Measurements from ENCODE around the gene BRF1.
A peak's percentile ranks its signal among the peaks of the same experiment; 100 is the strongest.
"Not testable (repeated sequence)": the region's sequence is repeated elsewhere in the genome, so short reads cannot be mapped to it uniquely, and the experiment has no call there.

Gene BRF1, protein sequence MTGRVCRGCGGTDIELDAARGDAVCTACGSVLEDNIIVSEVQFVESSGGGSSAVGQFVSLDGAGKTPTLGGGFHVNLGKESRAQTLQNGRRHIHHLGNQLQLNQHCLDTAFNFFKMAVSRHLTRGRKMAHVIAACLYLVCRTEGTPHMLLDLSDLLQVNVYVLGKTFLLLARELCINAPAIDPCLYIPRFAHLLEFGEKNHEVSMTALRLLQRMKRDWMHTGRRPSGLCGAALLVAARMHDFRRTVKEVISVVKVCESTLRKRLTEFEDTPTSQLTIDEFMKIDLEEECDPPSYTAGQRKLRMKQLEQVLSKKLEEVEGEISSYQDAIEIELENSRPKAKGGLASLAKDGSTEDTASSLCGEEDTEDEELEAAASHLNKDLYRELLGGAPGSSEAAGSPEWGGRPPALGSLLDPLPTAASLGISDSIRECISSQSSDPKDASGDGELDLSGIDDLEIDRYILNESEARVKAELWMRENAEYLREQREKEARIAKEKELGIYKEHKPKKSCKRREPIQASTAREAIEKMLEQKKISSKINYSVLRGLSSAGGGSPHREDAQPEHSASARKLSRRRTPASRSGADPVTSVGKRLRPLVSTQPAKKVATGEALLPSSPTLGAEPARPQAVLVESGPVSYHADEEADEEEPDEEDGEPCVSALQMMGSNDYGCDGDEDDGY

DNA sequence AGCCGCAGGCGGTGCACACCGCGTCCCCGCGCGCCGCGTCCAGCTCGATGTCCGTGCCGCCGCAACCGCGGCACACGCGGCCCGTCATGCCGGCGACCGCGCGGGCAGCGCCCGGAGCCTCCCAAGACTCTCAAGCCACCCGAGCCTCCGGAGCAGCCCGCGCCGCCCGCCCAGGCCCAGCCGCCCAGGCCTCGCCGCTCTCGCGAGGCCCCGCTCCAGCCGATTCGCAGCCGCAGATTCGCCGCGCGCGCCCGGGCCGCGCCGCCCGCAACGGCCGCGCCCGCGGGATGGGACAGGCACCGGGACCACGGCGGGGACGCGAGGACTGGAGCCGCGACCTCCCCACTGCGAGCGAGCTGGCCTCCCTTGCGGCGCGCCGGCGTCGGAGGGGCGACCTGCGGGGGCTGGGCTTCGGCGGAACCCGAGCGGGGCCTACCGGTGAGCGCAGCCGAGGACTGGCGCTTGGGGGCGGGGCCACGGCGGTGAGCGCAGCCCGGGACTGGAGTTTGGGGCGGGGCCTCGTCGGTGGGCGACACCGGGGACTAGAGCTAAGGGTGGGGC is at the start of gene BRF1:
TSS of gene BRF1 (minus strand) at position 460 of the 561 bp plus-strand sequence. CDS start at position 88, 372 bp downstream.
- peak; percentile 93 for DNase-seq (ENCODE audit: low spot score)

DNA sequence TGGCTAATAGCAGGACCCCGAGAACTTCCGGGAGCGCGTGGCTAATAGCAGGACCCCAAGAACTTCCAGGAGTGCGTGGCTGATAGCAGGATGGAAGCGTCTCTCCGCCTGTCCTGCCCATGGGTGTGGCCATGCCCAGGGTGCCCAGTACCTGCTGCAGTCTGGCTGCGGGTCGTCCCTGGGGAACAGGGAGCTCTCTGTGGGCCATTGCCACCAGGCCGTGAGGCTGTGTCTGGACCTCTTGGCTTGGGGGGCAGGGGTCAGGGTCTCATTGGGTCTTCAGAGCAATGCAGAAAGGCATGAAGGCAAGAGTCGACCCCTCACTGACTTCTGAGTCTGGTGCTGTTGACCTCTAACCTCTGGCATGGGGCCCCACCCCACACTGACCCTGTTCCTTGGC is 49.2 kb upstream of the BRF1 start:
- no peak for DNase-seq (ENCODE audit: low spot score)

DNA sequence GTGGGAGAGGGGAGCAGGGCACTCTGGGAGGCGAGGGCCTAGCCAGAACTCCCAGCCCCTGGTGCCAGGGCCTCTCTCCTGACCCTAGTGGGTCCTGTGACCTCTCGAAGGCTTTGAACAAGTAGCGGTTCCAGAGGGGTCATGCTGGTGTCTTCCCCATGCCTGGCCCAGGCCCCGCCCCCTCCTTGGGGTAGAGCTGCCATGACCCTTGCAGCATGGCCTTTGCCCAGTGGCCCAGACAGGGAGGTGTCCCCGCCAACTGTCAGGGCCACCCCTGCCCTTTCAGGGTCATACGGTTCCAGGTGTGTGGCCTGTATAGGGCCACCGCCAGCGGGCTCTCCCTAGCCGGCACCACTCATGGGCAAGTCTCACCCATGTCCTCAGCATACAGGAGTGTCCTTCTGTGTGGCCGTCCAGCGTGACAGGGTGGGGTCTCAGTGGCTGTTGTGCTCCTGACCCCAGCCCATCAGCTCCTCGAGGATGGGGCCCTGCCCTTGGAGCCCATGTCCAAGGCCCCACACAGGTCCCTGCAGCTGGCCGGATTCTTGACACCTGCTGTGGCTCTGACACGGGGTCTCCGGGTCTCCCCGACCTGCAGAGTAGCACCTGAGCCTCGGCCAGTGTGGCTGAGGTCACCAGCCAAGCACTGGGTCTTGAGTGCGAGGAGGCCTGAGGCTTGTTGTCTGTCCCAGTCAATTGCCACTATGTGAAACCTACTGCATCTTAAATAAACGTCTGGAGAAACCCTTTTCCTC is 48.3 kb upstream of the BRF1 start:
- no peak for DNase-seq (ENCODE audit: low spot score)

DNA sequence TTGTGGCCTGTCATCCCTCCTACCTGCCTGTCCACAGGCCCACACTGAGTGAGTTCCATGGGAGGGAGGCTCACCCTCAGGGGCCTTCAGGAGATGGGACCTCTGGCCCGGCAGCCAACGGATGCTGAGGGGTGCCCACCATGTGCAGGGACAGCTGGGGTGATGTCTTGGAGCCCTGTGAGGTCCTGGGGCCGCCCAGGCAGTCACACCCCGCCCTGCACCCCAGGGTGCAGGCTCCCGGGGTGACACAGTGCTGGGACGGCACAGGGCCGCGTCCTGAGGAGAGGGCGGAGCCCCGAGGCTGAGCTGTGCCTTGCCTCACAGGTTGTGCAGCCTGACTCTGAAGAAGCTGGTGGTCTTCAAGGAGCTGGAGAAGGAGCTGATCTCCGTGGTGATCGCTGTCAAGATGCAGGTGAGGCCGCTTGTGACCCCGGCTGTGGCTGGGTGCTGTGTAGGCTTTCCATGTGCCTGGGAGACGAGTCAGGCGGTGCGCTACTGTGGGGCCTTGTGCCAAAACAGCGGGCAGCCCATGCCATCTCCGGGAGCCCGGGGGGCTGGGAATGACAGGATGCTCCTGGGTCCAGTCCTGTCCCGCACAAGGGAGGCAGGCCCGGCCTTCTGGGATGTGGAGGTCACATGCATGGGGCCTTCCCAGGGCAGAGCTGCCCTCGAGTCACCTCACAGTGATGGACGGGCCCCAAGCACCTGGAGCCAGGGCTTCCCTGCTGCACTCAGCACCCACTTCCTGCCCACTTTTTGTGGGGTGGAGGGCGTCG is 47.6 kb upstream of the BRF1 start:
- no peak for DNase-seq (ENCODE audit: low spot score)

DNA sequence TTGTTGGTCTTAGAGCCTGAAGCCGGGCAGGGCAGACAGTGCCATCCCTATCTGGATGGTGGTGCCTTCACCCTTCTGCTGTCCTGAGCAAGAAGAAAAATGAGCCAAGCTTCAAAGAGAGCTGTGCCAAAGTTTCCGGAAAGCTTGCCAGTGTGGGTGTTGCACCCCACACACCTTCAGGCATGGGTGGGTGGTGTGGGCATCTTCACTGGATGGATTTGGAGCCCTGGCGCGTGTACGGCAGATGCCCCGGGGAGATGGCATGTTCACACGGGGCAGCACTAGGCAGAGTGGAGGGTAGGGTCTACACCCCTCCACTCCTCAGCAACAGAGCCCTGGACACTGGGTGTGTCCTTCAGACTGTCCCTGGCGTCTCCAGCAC is 46.8 kb upstream of the BRF1 start:
- no peak for DNase-seq (ENCODE audit: low spot score)

DNA sequence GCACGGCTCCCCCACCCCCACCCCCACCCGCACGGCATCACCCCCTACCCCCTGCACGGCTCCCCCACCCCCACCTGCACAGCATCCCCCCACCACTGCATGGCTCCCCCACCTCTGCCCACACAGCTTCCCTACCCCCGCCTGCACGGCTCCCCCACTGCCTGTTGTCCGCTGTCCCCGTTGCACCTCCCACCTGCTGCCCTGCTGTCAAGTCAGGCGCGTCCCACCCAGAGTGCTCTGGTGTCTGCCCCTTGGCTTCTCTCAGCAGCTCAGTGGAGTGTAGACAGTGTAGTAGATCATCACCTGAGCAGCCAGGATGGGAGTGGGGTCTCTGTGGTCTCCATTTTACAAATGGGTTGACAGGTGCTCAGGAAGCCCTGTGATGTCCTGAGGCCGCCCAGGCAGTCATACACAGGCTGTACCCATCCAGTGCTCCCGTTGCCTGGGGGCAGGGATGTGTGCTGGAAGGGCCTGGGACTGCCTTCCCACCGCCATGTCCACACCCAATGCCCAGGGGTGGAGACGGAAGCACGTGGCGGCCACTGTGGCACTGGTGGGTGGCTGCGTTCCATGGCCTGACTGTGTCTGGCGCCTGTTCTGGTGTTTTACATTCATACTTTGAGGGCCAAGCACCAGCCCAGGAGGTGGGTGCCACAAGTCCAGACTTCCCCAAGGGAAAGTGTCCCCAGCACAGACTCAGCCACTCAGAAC is 46.2 kb upstream of the BRF1 start:
- no peak for DNase-seq (ENCODE audit: low spot score)

DNA sequence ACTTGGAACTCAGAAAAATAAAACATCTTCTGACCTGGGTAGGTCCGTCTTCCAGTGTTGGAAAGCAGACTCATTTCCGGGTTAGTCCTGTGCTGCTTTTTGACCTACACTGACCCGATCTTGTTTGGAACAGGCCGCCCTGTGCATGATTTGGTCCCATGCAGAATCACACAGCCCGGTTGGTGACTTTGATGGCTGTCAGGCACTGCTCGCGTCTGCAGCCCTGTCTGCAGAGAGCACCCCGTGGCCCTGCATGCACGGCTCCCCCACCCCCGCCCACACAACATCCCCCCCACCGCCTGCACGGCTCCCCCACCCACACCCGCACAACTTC is 45.4 kb upstream of the BRF1 start:
- DNase-seq (ENCODE audit: low spot score), result no peak

DNA sequence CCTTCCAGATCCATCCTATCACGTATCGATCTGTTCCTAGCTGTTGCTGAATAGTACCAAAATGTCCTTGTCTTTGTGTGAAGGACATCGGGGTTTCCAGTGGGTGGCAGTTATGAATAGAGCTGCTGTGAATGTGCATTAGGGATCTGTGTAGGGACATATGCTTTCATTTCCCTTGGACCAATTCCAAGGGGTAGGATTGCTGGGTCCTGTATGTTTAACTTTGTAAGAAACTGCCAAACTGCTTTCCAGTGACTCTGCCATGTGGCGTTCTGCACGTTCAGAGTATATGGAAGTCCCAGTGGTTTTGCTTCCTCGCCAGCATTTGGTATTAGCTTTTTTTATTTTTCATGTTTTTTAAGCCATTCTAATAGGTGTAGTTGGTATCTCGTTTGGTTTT is 42.4 kb upstream of the BRF1 start:
- DNase-seq (ENCODE audit: low spot score), result no peak

DNA sequence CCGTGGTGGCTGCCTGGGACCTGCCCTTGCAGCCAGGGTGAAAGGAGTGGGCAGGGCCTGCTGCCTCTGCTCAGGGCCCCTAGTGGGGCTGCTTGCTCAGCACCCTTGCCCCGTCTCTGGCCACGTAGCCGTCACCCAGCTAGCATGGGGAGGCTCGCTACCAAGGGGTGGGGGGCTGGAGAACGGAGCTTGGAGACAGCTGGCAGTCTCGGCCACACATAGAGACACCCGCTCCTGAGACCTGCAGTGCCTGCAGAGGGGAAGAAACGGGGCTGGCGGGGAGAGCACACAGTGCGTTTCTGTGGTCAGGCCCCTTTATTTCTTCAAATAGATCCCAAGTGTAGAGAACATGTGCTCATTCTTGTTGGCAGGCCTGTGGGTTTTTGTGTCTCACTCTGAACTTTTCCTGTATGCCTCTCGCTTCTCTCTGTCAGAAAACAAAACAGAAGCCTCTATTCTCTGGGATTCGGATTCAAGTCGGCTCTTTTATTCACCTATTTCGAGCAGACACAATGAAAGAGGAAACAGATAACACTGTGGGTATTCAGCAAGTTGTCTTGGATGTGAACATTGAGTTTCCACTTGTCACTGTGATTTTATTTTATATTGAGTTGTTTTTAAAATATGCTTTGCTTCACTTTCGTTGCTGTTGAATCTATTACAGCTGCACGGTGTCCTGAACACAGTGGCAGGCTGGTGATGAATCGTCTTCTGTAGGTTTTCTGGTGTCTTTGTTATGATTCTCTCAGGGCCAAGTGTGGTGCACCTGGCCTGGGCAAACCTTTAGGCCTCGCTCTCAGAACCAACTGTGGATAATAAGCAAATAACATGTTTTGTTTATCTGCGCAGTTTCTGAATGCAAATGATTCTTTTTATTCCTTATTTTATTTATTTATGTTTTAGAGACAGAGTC is 40.3 kb upstream of the BRF1 start:
- DNase-seq (ENCODE audit: low spot score), result no peak

DNA sequence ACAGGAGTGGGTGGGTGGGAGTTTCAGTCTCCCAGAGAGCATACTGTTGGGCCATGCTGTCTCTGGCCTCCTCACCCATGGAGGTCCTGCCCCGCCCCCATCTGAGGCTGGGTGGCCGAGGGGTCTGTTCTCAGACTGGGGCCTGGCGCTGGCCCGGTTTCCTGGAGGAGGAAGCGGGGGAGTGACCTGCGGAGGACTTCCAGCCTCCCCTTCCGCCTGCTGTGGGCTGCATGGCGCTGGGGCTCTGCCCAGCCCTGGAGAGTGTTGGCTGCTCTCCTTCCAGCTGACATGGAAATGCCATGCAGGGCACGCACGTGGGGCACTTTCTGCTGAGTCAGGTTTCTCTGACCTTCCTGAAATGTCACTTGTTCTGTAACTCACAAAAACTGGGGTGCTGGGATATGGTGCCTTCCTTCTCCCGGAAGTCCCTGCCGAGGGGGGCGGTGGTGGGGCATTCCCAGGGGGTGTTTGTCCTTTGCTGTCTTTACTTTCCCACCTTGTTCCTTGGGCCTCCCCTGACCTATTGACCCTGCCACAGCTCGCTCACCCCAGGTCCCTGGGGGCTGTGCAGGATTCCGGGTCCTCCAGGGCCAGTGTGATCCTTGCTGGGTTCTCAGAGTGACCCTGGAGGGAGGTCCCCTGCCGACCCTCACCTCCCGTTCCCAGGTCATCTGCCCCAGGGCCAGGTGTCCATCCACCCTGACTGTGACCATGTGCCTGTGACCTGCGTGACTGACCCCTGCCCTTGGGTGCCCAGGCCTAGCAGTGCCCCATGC is 37.4 kb upstream of the BRF1 start:
- DNase-seq (ENCODE audit: low spot score), result no peak

DNA sequence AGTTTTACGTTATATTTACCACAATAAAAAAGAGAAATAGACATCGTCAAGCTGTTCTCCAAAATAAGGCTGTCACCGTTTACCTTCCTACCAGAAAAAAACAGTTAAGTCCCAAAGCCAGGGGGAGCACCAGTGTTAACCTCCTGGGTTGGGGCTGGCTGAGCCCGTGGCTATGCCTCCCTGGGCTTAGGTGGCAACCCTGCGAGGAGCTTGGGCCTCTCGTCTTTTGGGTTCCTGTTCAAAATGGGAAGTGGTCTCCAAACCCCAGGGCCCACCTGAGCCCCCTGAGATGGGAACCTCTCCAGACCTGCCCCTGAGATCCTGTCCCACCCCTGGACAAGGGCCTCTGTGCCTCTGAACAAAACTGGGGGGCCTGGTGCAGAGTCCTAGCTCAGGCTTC is 36.6 kb upstream of the BRF1 start:
- DNase-seq (ENCODE audit: low spot score), result no peak

DNA sequence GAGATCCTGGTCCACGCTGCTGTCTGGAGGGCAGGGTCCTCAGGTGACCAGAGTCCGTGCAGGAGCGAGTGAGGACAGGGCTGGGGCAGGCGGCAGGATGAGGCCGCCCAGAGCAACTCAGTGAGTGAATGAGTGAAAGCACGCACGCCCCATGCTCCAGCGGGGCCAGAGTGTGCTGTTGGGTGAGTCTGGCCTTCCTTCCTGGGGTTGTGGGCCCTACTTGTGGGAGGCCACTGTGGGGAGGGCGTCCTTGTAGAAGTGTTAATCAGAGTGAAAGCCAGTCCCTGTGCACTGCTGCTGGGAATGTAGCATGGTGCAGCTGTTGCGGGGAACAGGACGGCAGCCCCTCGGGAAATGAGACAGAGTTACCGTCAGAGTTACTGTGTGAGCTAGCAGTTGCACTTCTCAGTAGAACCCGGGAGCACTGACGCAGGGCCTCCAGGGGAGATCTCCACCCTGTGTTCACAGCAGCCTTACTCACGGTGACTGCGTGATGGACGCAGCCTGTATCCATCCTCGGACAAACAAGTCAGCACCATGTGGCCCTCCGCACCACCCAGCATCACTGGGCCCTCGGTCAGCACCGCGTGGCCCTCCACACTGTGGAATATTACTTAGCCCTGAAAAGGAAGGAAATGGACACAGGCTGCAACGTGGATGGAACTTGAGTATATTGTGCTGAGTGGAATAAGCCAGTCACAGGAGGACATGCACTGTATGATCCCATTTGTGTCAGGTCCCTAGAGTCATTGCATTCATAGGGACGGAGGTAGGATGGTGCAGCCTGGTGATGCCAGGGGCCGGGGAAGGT is 35.9 kb upstream of the BRF1 start:
- no peak for DNase-seq (ENCODE audit: low spot score)

DNA sequence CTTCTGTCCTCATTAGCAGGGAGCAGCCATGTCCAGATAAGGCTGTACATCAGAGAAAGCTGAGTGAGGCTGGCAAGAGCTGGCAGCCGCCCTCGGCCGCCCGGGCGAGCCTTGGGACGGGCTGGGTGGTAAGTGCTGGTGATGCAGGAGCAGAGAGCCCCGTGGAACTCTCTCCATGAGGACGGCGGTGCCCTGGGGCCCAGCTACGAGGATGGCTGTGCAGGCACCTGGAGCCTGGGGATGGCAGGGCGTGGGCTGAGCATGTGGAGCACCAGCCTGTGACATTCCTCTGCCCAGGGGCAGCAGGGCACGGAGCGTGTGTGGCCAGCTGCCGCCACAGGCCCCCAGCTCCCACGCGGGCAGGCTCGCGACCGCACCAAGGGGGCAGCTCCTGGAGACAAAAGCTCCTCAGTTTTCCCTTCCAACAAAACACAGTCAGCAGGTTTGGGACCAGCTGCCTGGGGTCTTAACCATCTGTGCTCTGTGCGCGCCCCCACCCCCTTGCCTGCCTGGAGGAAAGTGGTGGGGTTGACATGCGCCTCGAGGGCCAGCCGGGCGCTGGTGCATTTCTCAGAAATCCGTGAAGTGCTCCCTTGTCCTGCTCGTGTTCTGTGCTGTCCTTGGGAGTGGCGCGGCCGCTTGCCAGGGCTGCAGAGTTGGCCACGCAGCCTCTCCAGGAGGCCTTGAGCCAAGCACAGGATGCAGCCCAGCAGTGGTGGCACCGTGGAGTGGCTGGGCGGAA is 35.1 kb upstream of the BRF1 start:
- no peak for DNase-seq (ENCODE audit: low spot score)

DNA sequence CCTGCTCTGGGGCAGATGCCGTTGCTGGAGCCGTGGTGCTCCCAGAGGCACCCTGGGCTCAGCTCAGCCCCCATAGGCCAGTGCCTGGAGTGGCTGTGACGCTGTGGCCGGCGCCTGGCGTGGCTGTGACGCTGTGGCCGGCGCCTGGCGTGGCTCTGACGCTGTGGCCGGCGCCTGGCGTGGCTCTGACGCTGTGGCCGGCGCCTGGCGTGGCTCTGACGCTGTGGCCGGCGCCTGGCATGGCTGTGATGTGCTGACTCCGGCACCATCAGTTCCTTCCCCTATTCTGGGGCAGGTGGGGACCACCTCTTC is 34.4 kb upstream of the BRF1 start:
- DNase-seq (ENCODE audit: low spot score), result not testable (repeated sequence)

DNA sequence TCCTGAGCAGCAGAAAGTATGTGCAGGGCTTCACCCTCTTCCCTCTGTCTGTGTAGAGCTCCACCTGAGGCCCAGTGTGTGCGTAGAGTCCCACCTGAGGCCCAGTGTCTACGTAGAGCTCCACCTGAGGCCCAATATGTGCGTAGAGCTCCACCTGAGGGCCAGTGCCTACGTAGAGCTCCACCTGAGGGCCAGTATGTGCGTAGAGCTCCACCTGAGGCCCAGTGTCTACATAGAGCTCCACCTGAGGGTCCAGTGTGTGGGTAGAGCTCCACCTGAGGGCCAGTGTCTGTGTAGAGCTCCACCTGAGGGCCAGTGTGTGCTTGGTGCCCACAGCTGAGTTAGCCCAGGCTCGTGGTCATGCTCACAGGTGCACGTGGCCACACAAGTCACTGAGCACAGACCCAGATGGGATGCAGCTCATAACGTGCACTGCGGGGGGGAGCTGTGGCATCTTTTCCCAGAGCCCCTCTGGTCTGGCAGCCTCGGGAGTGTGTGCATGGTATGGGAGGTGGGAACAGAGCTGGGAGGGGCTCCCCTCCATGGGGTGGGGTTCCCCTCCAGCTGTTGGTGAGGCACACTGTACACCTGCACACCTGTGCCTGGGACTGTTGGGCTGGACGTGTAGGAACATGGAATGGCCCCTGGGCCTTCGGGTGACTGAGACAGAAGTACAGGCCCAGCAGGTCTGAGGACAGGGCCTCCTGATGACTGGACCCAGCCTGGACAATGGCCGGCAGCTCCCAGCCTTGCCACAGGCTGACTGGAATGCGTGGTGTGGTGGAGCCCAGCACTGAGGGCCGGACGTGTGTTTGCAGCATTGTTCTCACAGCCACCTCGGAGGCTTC is 33.8 kb upstream of the BRF1 start:
- DNase-seq (ENCODE audit: low spot score), result no peak

DNA sequence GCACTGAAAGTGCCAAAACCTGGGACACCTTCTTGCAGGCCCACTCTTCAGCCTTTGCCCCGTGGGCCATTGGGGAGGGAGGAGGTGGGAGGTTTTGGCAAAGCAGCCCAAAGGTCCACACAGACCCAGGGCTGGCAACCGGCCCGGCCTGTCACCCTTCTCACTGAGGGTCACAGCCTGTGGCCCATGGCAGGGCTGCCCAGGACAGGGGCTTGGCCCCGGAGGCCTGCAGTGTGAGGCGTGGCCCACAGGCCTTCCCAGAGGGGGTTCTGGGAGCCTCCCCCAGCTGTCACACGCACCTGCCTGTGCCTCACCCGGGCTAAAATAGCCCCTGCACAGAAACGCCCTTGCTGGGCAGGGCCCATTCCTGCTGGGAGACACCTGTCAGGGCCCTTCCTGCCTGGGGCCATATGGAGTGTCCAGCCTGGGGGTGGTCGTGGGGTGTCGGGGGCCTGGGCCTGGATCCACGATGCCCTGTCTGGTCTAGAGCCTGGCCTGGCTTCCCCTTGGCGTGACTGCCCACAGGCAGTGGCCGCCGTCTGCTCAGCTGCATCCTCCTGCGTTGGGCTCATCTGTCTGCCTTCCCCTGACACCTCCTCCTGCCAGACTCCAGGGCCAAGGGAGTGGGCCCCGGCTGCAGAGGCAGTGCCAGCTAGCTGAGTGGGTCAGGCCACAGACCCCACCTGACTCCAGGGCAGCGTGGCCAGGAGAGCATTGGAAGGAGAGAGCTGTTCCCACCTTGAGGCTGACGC is 33.0 kb upstream of the BRF1 start:
- DNase-seq (ENCODE audit: low spot score), result no peak
